Gastroesophageal sphincter (tissue), 3 donors: ENCODE results near the gene TRPC4.

Source experiments
- POLR2A ChIP-seq, 2 donors: fragments of 450-650 bp; IDR thresholded peaks; one replicate each; pipeline ENCODE4 v1.6.1; 2017; ENCODE audit warnings: antibody characterized with exemption in 2 of 2, mild to moderate bottlenecking in 2 of 2, moderate library complexity in 1 of 2
- TF ChIP-seq, protein P1 (sequence below), 4 experiments: fragments of 200-600 bp in 2 of 4; fragments of 450-650 bp in 2 of 4; sonication (generic) in 1 of 4; IDR thresholded peaks; one replicate each; pipeline ENCODE4 v1.5.1; 2017 to 2019; ENCODE audit warnings: antibody characterized with exemption in 4 of 4, mild to moderate bottlenecking in 2 of 4, moderate library complexity in 2 of 4

DNA sequence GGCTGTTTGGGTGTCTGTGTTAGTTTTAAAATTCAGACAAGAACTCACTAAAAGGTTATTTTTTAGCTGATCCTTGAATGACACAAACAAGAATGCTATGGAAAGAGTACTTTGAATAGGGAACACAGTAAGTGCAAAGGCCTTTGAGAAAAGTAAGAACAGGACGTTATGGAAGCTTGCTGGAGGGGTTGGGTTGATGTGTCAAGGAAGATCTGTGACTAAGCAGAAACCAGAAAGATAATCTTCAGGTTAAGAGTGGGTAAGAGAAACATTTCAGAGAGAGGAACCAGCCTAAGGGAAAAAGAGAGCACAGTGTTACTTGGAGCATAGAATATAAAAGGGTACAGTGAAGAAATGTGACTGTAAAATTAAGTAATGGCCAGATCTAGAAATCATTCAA lies 41.2 kb upstream of the TRPC4 start:
- TF ChIP-seq, protein P1, sequence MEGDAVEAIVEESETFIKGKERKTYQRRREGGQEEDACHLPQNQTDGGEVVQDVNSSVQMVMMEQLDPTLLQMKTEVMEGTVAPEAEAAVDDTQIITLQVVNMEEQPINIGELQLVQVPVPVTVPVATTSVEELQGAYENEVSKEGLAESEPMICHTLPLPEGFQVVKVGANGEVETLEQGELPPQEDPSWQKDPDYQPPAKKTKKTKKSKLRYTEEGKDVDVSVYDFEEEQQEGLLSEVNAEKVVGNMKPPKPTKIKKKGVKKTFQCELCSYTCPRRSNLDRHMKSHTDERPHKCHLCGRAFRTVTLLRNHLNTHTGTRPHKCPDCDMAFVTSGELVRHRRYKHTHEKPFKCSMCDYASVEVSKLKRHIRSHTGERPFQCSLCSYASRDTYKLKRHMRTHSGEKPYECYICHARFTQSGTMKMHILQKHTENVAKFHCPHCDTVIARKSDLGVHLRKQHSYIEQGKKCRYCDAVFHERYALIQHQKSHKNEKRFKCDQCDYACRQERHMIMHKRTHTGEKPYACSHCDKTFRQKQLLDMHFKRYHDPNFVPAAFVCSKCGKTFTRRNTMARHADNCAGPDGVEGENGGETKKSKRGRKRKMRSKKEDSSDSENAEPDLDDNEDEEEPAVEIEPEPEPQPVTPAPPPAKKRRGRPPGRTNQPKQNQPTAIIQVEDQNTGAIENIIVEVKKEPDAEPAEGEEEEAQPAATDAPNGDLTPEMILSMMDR (IDR thresholded peaks at IDR 0.05): no peak
- TF ChIP-seq POLR2A (IDR thresholded peaks at IDR 0.05): no peak
